GM21515 (cell line): ENCODE measurements around the gene RPF1.
A peak's percentile ranks its signal among the peaks of the same experiment; 100 is the strongest.
"Not testable (repeated sequence)": the region's sequence is repeated elsewhere in the genome, so short reads cannot be mapped to it uniquely, and the experiment has no call there.

Experiments
- ATAC-seq: cut with Tn5 transposase; IDR thresholded peaks from one replicate; pipeline ENCODE4 v1.9.1; 2021; ENCODE audit not compliant: unreplicated experiment

RPF1 gene

GRCh38 chr1:84492726-84493125, 13.7 kb downstream of the RPF1 start:
- ATAC-seq = no peak

- ATAC-seq = no peak
Observed at GRCh38 chr1:84493747-84494146, 14.7 kb downstream of the RPF1 start.

- no peak for ATAC-seq
Observed at GRCh38 chr1:84496498-84496897, 17.4 kb downstream of the RPF1 start.

GRCh38 chr1:84497631-84498275, 18.7 kb downstream of the RPF1 start:
- no peak for ATAC-seq

- ATAC-seq = no peak
Observed at GRCh38 chr1:84502927-84503326, 23.9 kb downstream of the RPF1 start.

- ATAC-seq = no peak
Observed at GRCh38 chr1:84504580-84505492, 25.8 kb downstream of the RPF1 start.

- peak; percentile 36 for ATAC-seq
Observed at GRCh38 chr1:84505493-84506001, 26.5 kb downstream of the RPF1 start.

GRCh38 chr1:84506002-84506728, 27.1 kb downstream of the RPF1 start, which contains the start of the genes GNG5 and SPATA1:
Gene GNG5 (minus strand): TSS chr1:84506581. CDS start chr1:84506091, 490 bp downstream.
Gene SPATA1 (plus strand): TSS chr1:84506386. CDS start chr1:84516360, 9,974 bp downstream.
- ATAC-seq = peak; percentile 81

- no peak for ATAC-seq
Observed at GRCh38 chr1:84506729-84507453, 27.8 kb downstream of the RPF1 start.

- ATAC-seq = not testable (repeated sequence)
Observed at GRCh38 chr1:84507887-84508286, 28.8 kb downstream of the RPF1 start.

GRCh38 chr1:84508510-84508909, 29.4 kb downstream of the RPF1 start:
- no peak for ATAC-seq

GRCh38 chr1:84509029-84509428, 30.0 kb downstream of the RPF1 start:
- no peak for ATAC-seq

- no peak for ATAC-seq
Observed at GRCh38 chr1:84510165-84510564, 31.1 kb downstream of the RPF1 start.

GRCh38 chr1:84510668-84511067, 31.6 kb downstream of the RPF1 start:
- no peak for ATAC-seq

GRCh38 chr1:84524590-84524989, 45.5 kb downstream of the RPF1 start:
- no peak for ATAC-seq

- no peak for ATAC-seq
Observed at GRCh38 chr1:84525779-84526178, 46.7 kb downstream of the RPF1 start.

GRCh38 chr1:84538599-84538998, 59.5 kb downstream of the RPF1 start:
- no peak for ATAC-seq

GRCh38 chr1:84539972-84540371, 60.9 kb downstream of the RPF1 start:
- ATAC-seq = no peak

- no peak for ATAC-seq
Observed at GRCh38 chr1:84540759-84541158, 61.7 kb downstream of the RPF1 start.

- ATAC-seq = no peak
Observed at GRCh38 chr1:84541679-84542078, 62.6 kb downstream of the RPF1 start.
